Stimulated activated memory B cell treated with anti-CD40 and anti-IgM and Interleukin-4, amounts not matched to agents 10 μg/mL and 1 μg/mL and 100 μg/mL, for 72 hours (primary cell): ENCODE measurements around the gene RINL.

Experiments used
- ATAC-seq: fragments of 150-1000 bp; cut with Tn5 transposase; 2 replicates; pipeline ENCODE4 v1.10.0; 2021
- H3K27ac Mint-ChIP-seq: one replicate; pipeline ENCODE4 v1.8.0; 2022; ENCODE audit warnings: mild to moderate bottlenecking, mixed read lengths
- H3K27me3 Mint-ChIP-seq: one replicate; pipeline ENCODE4 v1.8.0; 2022; ENCODE audit warnings: mixed read lengths
- H3K36me3 Mint-ChIP-seq: one replicate; pipeline ENCODE4 v1.8.0; 2022; ENCODE audit warnings: mixed read lengths
- H3K4me1 Mint-ChIP-seq: one replicate; pipeline ENCODE4 v1.8.0; 2022; ENCODE audit warnings: mixed read lengths
- H3K4me3 Mint-ChIP-seq: one replicate; pipeline ENCODE4 v1.8.0; 2022; ENCODE audit warnings: mild to moderate bottlenecking, moderate library complexity, mixed read lengths
- H3K9me3 Mint-ChIP-seq: one replicate; pipeline ENCODE4 v1.8.0; 2022; ENCODE audit warnings: mixed read lengths

RINL gene

DNA sequence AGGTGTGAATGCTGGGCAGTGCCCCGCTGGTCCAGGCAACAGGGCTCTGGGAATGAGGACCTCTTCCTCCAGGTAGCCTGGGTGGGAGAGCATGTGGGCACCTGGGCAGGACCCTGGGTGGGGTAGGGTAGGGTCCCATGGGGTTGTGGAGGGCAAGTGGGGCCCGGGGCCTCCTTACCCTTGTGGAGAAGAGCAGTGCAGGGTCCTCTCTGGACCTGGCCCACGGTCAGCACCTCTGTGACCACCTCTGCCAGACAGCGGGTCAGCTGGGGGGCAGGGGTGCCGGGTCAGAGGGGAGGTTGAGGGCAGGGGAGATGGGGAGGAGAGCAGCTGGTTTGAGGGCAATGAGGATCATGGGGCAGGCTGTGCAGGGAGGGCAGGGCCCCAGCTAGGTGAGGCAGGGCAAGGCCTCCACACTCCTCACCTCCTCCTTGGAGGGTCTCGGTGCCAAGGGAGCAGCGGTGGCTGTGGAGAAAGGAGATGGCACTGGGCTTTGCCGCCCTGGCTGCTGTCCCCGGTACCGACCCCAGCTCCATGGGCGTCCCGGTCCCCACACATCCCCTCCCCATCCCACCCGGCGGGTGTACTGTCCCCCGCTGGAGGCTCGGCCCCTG, 33.4 kb upstream of the RINL start:
- H3K4me3 Mint-ChIP-seq, result no peak overlapping the region
- peaks cover 9% of the 10 kb centered on the region for H3K4me1 Mint-ChIP-seq
- H3K27ac Mint-ChIP-seq, result no peak overlapping the region
- peak; percentile 34 for ATAC-seq
- H3K27me3 Mint-ChIP-seq, result peaks cover 10% of the 10 kb centered on the region
- no peaks in the 10 kb centered on the region for H3K9me3 Mint-ChIP-seq
- peaks cover 62% of the 10 kb centered on the region for H3K36me3 Mint-ChIP-seq

DNA sequence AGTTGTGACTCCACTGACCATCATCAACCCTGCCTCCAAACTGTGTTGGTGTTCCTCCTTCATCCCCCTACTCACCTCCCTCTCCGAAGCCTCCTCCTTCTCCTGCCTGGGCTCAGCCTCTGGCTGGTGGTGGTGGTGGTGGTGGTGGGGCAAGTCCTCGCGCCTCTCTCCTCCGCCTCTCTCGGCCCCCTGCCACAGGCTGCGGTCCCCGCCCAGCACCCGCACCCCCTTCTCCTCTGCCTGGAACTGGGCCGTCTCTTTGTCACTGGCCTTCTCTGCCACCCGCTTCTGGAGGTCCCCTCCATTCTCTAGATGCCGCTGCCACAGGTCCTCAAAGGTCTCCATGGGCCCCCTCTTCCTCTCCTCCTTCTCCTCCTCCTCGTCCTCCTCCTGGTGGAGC, 32.4 kb upstream of the RINL start:
- no peak for ATAC-seq
- Mint-ChIP-seq H3K36me3 (peaks cover 53% of the 10 kb centered on the region), H3K9me3 (no peaks in the 10 kb centered on the region), H3K27me3 (peaks cover 10% of the 10 kb centered on the region), H3K4me1 (peaks cover 9% of the 10 kb centered on the region), H3K4me3 (no peak overlapping the region), H3K27ac (no peak overlapping the region)

DNA sequence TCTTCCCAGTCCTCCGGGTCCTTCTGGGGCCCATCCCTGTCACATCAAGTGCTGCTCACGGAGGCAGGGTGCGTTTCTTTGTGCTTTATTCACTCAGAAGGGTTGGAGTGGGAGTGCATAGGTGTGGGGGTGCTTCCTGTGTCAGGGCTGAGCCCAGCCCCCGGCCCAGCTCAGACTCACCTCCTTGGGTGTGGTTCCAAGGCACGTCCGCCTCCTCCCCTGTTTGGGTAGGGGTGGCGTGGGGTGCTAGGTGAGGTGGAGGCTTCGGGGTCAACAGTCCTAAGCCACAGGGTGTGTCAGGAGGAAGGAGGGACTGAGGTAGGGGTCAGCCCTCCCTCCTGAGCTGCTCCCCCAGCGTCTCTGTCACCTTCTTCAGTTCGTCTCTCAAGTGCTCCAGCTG, 30.8 kb upstream of the RINL start:
- H3K27me3 Mint-ChIP-seq, result peaks cover 10% of the 10 kb centered on the region
- no peak overlapping the region for H3K27ac Mint-ChIP-seq
- peaks cover 16% of the 10 kb centered on the region for H3K4me1 Mint-ChIP-seq
- ATAC-seq, result no peak
- peaks cover 56% of the 10 kb centered on the region for H3K36me3 Mint-ChIP-seq
- H3K4me3 Mint-ChIP-seq, result no peak overlapping the region
- no peaks in the 10 kb centered on the region for H3K9me3 Mint-ChIP-seq

- no peak overlapping the region for H3K27ac Mint-ChIP-seq
These were observed 29.6 kb upstream of the RINL start for GRCh38 chr19:38907670-38908069.

DNA sequence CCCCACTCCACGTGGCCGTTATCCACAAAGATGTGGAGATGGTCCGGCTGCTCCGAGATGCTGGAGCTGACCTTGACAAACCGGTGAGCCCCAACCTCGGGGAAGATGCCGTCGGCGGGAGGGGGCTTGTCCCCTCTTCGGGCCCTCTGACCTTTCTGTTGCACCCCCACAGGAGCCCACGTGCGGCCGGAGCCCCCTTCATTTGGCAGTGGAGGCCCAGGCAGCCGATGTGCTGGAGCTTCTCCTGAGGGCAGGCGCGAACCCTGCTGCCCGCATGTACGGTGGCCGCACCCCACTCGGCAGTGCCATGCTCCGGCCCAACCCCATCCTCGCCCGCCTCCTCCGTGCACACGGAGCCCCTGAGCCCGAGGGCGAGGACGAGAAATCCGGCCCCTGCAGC, 29.2 kb upstream of the RINL start:
- no peak overlapping the region for H3K4me3 Mint-ChIP-seq
- no peak overlapping the region for H3K27ac Mint-ChIP-seq
- no peaks in the 10 kb centered on the region for H3K9me3 Mint-ChIP-seq
- H3K4me1 Mint-ChIP-seq, result peaks cover 7% of the 10 kb centered on the region
- H3K27me3 Mint-ChIP-seq, result peaks cover 10% of the 10 kb centered on the region
- H3K36me3 Mint-ChIP-seq, result peaks cover 51% of the 10 kb centered on the region
- ATAC-seq, result no peak

More at GRCh38 chr19:38907670-38908069, 29.6 kb upstream of the RINL start:
- H3K4me3 Mint-ChIP-seq, result no peak overlapping the region
- H3K4me1 Mint-ChIP-seq, result peaks cover 10% of the 10 kb centered on the region
- no peak for ATAC-seq
- H3K36me3 Mint-ChIP-seq, result peaks cover 51% of the 10 kb centered on the region
- H3K9me3 Mint-ChIP-seq, result no peaks in the 10 kb centered on the region
- H3K27me3 Mint-ChIP-seq, result peaks cover 10% of the 10 kb centered on the region

DNA sequence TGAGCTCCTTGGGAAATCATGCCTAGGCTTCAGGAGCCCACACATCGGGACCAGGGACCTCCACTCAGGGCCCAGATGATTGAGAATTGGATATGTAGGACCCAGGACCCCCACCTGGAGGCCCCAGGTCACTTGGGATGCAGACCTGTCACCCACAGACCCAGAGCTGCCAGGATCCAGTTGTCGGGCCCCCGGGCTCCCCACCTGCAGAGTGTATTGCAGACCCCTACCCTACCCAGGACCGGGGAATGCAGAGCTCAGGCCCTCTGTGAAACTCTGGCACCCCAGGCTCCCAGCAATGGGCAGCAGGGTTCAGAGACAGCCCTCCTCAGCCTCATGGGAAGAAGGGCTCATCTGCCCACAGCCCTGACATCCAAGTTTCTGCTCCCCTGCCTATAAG, 27.5 kb upstream of the RINL start:
- Mint-ChIP-seq H3K4me3 (no peak overlapping the region), H3K9me3 (no peaks in the 10 kb centered on the region), H3K36me3 (peaks cover 53% of the 10 kb centered on the region), H3K27me3 (peaks cover 3% of the 10 kb centered on the region), H3K27ac (no peak overlapping the region), H3K4me1 (peaks cover 17% of the 10 kb centered on the region)
- no peak for ATAC-seq

GRCh38 chr19:38904581-38905539, 26.8 kb upstream of the RINL start:
- no peak overlapping the region for H3K4me3 Mint-ChIP-seq
- peak; percentile 58 for ATAC-seq
- H3K9me3 Mint-ChIP-seq, result no peaks in the 10 kb centered on the region
- H3K4me1 Mint-ChIP-seq, result peaks cover 23% of the 10 kb centered on the region
- H3K27me3 Mint-ChIP-seq, result no peaks in the 10 kb centered on the region
- H3K36me3 Mint-ChIP-seq, result peaks cover 50% of the 10 kb centered on the region
- no peak overlapping the region for H3K27ac Mint-ChIP-seq

DNA sequence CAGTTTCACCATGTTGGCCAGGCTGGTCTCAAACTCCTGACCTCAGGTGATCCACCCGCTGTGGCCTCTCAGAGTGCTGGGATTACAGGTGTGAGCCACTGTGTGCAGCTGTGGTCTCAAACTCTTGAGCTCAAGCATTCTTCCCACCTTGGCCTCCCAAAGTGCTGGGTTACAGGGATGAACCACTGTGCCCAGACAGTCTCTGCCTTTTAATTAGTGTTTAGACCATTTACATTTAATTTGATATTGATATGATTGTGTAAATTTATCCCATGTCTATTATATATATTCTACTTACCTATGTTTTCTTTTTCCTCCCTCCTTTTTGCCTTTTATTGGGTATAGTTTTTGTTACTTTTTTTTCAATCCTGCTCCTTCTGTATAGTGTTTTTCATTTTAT, 23.6 kb upstream of the RINL start:
- Mint-ChIP-seq H3K4me3 (peak overlapping the region; percentile 27), H3K36me3 (peaks cover 22% of the 10 kb centered on the region), H3K9me3 (no peaks in the 10 kb centered on the region), H3K27me3 (no peaks in the 10 kb centered on the region), H3K27ac (no peak overlapping the region), H3K4me1 (peaks cover 45% of the 10 kb centered on the region)
- ATAC-seq, result no peak

DNA sequence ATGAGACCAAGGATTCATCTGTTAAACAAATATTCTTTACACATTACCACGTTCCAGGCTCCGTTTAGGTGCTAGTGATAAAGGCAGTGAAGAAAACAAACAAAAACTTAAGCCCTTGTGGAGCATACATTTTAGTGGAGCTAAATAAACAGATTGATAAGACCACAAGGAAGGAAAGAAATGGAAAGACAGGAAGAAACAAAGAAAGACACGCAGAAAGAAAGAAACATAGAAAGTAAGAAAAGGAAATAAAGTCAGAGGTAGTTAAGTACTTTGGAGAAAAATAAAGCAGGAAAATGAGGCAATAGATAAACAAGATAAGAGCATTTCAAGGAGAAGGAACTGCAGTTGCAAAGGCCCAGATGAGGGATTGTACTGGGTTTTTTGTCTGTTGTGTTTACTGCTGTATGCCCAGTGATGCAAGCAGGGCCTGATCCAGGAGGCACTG, 22.7 kb upstream of the RINL start:
- ATAC-seq, result no peak
- H3K9me3 Mint-ChIP-seq, result no peaks in the 10 kb centered on the region
- no peaks in the 10 kb centered on the region for H3K27me3 Mint-ChIP-seq
- peaks cover 22% of the 10 kb centered on the region for H3K36me3 Mint-ChIP-seq
- peak overlapping the region; percentile 88 for H3K27ac Mint-ChIP-seq
- peak overlapping the region; percentile 94 for H3K4me3 Mint-ChIP-seq
- H3K4me1 Mint-ChIP-seq, result peaks cover 48% of the 10 kb centered on the region

DNA sequence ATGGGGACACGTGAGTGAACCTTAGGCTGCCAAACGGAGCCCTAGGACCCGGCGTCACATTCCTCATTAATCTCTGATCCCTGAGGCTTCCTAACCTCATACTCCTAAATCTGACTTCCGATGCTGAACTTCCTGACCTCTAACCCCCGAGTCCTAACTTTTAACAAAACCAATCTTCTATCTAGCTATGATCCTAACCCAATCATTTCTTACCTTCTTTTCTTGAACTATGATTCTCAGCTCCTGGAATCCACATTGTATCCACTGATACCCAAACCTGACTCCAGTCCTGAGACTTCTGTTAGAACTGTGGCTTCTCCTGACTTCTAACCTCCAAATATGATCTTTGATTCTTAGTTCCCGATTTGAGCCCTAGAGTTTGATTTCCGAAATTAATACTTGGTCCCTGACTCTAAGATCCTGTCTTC, 22.1 kb upstream of the RINL start:
- Mint-ChIP-seq H3K9me3 (no peaks in the 10 kb centered on the region), H3K4me1 (peaks cover 53% of the 10 kb centered on the region), H3K36me3 (peaks cover 21% of the 10 kb centered on the region), H3K27ac (peak overlapping the region; percentile 88), H3K27me3 (no peaks in the 10 kb centered on the region), H3K4me3 (peak overlapping the region; percentile 94)
- ATAC-seq, result no peak

GRCh38 chr19:38899447-38900201, 21.5 kb upstream of the RINL start, which contains the start of the genes NFKBIB and SIRT2:
Gene NFKBIB (plus strand): TSS chr19:38899969. CDS start chr19:38900033, 64 bp downstream.
Gene SIRT2 (minus strand): TSS chr19:38899618. CDS start chr19:38899521, 97 bp downstream.
- peaks cover 21% of the 10 kb centered on the region for H3K36me3 Mint-ChIP-seq
- ATAC-seq, result peak; percentile 98
- H3K9me3 Mint-ChIP-seq, result no peaks in the 10 kb centered on the region
- H3K4me1 Mint-ChIP-seq, result peaks cover 58% of the 10 kb centered on the region
- H3K27ac Mint-ChIP-seq, result peak within 1 kb of the TSS; percentile 88
- peak within 1 kb of the TSS; percentile 94 for H3K4me3 Mint-ChIP-seq
- H3K27me3 Mint-ChIP-seq, result no peaks in the 10 kb centered on the region

DNA sequence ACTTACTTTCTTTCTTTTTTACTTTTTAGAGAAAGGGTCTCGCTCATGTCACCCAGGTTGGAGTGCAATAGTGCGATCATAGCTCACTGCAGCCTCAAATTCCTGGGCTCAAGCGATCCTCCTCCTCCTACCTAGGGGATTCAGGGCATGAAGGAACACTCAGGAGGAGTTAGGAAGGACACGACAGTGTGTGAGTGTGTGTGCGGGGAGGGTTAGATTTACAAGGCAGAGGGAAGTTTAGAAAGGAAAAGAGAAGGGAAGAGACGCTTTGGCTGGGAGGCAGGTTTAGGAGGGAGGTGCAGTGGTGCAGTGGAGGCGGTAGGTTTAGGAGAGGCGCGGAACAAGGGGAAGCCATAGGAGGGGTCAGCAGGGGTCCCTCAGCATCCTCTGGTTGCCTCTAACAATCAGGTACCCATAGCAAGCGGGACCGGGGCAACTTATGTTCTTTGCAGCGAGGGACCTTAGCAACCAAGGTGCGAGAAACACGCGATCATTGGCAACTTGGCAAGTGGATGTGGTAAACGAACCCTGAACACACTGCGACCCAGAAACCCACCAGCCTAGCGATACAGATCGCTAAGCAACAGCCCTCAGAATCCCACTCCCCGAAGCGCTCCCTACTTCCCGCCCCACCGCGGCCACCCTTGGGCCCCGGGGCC, 20.8 kb upstream of the RINL start:
- Mint-ChIP-seq H3K36me3 (peaks cover 18% of the 10 kb centered on the region), H3K27ac (peak overlapping the region; percentile 88), H3K4me3 (peak overlapping the region; percentile 94), H3K4me1 (peaks cover 55% of the 10 kb centered on the region), H3K27me3 (no peaks in the 10 kb centered on the region), H3K9me3 (no peaks in the 10 kb centered on the region)
- ATAC-seq, result no peak

DNA sequence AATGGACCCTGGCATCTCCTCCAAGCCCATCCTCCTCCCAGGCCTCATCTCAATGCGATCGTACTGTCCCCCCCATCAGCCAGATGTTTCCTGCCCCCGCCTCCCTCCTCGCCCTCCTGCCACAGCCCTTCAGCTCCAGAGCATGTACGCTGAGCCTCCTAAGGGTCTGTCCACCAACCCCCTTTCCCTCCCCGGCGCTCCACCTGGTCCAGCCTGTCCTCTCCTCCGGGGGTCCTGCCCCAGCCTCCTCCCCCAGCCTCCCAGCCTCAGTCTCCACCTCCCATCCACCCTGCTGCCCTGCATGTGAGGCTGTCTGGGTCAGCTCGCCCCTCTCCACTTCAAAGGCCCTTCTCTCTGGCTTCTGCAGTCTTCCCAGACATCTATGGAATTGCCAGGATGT, 16.9 kb upstream of the RINL start:
- no peak for ATAC-seq
- peak overlapping the region; percentile 59 for H3K27ac Mint-ChIP-seq
- H3K4me1 Mint-ChIP-seq, result peaks cover 39% of the 10 kb centered on the region
- H3K36me3 Mint-ChIP-seq, result peaks cover 11% of the 10 kb centered on the region
- no peak overlapping the region for H3K4me3 Mint-ChIP-seq
- no peaks in the 10 kb centered on the region for H3K27me3 Mint-ChIP-seq
- H3K9me3 Mint-ChIP-seq, result no peaks in the 10 kb centered on the region

- H3K9me3 Mint-ChIP-seq, result no peaks in the 10 kb centered on the region
- H3K4me1 Mint-ChIP-seq, result peaks cover 30% of the 10 kb centered on the region
- H3K36me3 Mint-ChIP-seq, result peaks cover 17% of the 10 kb centered on the region
- H3K27me3 Mint-ChIP-seq, result no peaks in the 10 kb centered on the region
- H3K27ac Mint-ChIP-seq, result no peak overlapping the region
- no peak overlapping the region for H3K4me3 Mint-ChIP-seq
- no peak for ATAC-seq
These were observed 15.3 kb upstream of the RINL start for GRCh38 chr19:38893341-38893771.
